GM12865 (cell line): ENCODE data around the gene MORC1.

Source experiments
- DNase-seq: peaks from one replicate; pipeline ENCODE4 v3.0.0; 2010; ENCODE audit warnings: low read depth
- H3K4me3 ChIP-seq: 2 replicates; pipeline ENCODE4 v1.5.1; 2011; ENCODE audit warnings: mild to moderate bottlenecking, low read depth, low read length, control low read depth
- CTCF ChIP-seq: IDR thresholded peaks from 2 replicates; pipeline ENCODE4 v1.5.1; 2011; ENCODE audit warnings: low read length, control low read depth, low read depth, inconsistent platforms; ENCODE audit not compliant: insufficient read depth; ENCODE audit errors: missing control alignments

MORC1 gene

GRCh38 chr3:109035082-109035481 is 82.9 kb downstream of the MORC1 start:
- no peak for TF ChIP-seq CTCF
- H3K4me3 ChIP-seq: no peak overlapping the region
- no peak for DNase-seq

- DNase-seq: no peak
- H3K4me3 ChIP-seq: no peak overlapping the region
- no peak for TF ChIP-seq CTCF
These were observed 84.8 kb downstream of the MORC1 start for GRCh38 chr3:109033000-109033660.

- no peak for DNase-seq
- TF ChIP-seq CTCF: no peak
- no peak overlapping the region for H3K4me3 ChIP-seq
These were observed 89.2 kb downstream of the MORC1 start for GRCh38 chr3:109028753-109029152.

GRCh38 chr3:109026821-109027220 is 91.1 kb downstream of the MORC1 start:
- no peak for TF ChIP-seq CTCF
- no peak overlapping the region for H3K4me3 ChIP-seq
- no peak for DNase-seq

- no peak for DNase-seq
- no peak for TF ChIP-seq CTCF
- H3K4me3 ChIP-seq: no peak overlapping the region
These were observed 92.0 kb downstream of the MORC1 start for GRCh38 chr3:109025896-109026295.

- no peak overlapping the region for H3K4me3 ChIP-seq
- peak; percentile 56 for TF ChIP-seq CTCF
- DNase-seq: peak; percentile 61
These were observed 94.2 kb downstream of the MORC1 start for GRCh38 chr3:109023656-109024254.

- no peak for TF ChIP-seq CTCF
These were observed 94.8 kb downstream of the MORC1 start for GRCh38 chr3:109023167-109023566.

More at GRCh38 chr3:109023167-109023566, 94.8 kb downstream of the MORC1 start:
- no peak overlapping the region for H3K4me3 ChIP-seq
- no peak for DNase-seq
